HG03520 (cell line): ENCODE results near the gene ADGRF5.

Source experiments
- ATAC-seq: cut with Tn5 transposase; IDR thresholded peaks from one replicate; pipeline ENCODE4 v1.9.1; 2021; ENCODE audit warnings: mild to moderate bottlenecking, moderate library complexity; ENCODE audit not compliant: unreplicated experiment

ADGRF5 gene

DNA sequence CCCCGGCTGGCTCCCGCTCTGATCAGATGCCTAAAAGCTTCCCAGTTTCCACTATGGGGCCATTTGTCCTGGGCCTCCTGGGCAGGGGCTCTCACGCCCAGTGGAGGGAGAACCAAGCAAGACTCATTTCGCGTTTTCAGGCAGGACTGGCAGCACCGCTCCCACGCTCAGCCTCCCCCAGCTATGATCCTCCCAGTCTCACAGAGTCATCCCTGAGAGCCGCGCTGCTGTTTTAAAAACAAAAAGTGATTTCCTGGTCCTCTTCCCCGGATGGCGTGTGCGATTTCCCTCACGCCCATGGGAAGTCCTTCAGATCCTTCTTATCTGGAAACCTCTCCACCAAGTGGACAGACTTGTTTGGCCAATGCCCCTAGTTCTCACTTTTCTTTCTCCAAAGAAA is at the start of gene ADGRF5:
Gene ADGRF5 (minus strand): TSS at position 208 of the 400 bp plus-strand sequence. CDS start 15,176 bp downstream, outside the sequence.
- ATAC-seq: no peak

DNA sequence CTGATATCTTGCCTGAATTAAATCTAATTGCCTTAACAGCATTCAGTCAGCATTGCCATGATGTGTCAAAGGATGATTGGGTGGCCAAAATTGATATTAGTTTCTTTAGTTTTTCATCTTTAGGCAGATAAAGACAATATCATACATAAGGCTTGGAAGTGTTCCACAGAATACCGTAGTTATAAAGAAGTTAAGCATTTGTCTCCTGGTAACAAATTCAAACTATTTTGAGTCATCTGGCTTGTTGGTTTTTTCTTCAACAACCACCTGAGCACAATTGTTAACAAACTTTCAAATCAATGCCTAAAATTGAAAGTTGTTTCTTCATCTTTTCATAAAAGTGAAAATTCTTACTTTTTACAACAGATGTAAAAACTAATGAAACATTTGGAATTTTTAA is 47.5 kb upstream of the ADGRF5 start:
- no peak for ATAC-seq

DNA sequence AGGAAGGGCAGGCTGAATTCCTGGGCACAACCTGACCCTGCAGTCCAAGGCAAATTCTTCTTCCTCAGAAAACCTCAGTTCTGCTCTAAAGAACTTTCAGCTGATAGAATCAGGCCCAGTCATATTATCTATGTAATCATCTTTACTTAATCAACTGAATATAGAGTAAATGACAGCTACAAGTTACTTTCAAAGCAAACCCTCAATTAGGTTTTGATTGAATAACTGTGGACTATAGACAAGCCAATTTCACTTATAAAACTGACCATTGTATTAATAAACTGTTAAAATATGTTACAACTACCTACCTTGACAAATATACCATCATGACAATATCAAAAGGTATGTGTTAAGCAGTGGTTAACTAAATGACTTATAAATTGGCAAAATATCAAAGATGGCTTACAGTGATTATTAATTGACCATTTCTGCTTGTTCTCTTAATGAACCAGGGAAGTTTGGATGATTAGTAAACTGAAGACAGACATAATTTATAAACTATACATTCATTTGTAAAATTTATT is 46.1 kb upstream of the ADGRF5 start:
- ATAC-seq: no peak

- ATAC-seq: no peak
Observed at GRCh38 chr6:46964716-46965519, 43.2 kb upstream of the ADGRF5 start.

DNA sequence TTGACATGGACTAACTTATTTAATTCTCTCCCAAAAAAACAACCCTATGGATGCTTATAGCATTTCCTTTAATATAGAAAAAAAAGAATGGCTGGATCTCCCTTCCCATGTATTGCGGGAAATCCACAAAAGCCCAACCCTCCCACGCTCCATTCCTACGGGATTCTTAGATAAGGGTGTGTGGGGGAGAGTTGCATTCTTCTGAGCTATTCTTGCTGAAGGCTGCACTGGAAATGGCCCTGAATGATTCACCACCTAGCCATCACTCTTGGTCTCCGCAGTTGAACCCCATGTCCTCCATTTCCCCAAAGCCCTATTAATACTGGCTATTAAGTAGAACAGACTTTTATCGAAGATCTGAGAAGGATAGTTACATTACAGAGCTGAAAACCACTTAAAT is 41.9 kb upstream of the ADGRF5 start:
- ATAC-seq: no peak

GRCh38 chr6:46963039-46963438 is 41.3 kb upstream of the ADGRF5 start:
- ATAC-seq: no peak

- ATAC-seq: no peak
Observed at GRCh38 chr6:46961711-46962110, 40.0 kb upstream of the ADGRF5 start.

GRCh38 chr6:46961232-46961631 is 39.5 kb upstream of the ADGRF5 start:
- ATAC-seq: no peak

GRCh38 chr6:46959419-46959818 is 37.7 kb upstream of the ADGRF5 start:
- no peak for ATAC-seq

DNA sequence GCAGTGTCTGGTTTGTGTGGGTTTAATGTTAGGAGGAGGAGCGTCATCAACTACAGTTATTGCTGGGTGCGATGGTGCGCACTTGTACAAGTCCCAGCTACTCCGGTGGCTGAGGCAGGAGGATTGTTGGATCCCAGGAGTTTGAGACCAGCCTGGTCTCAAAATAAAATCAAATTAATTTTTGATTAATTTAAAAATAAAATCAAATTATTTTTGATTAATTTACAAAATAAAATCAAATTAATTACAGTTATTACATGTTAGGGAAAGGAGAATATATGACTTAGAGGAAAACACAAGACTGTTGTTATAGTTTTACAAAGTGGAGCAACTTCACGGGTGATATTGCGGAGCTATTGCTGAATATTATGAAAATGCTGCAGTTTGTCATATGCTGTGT is 34.7 kb upstream of the ADGRF5 start:
- ATAC-seq: no peak

DNA sequence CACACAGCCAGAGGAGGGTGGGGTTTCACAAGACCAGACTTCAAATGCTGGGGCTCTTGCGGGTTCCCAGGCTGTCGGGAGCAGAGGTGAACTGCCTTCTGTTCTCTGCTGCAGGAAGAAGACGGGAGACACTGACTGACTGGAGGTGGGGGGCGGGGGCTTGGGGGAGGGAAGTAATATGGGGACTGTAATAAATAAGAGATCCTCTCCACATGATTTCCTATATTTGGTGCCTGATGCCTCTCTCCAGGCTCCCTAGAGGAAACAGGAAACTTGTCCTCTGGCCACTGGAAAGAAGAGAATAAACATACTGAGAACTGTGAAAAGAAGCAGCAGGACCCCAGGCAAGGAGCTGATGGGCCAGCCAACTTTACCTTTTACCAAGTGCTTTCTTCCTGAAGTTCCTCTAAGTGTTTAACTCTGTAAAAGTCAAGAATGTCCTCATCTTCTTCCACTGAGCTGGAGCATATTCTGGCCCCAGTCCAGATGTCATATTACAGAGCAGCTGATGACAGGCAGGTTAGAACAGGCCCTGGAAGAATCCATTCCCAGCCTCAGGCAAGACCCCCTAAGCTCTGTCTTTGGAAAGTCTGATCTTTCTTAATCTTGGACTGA is 33.2 kb upstream of the ADGRF5 start:
- ATAC-seq: no peak

- no peak for ATAC-seq
Observed at GRCh38 chr6:46953921-46954320, 32.2 kb upstream of the ADGRF5 start.

GRCh38 chr6:46949632-46950280 is 28.0 kb upstream of the ADGRF5 start:
- no peak for ATAC-seq

DNA sequence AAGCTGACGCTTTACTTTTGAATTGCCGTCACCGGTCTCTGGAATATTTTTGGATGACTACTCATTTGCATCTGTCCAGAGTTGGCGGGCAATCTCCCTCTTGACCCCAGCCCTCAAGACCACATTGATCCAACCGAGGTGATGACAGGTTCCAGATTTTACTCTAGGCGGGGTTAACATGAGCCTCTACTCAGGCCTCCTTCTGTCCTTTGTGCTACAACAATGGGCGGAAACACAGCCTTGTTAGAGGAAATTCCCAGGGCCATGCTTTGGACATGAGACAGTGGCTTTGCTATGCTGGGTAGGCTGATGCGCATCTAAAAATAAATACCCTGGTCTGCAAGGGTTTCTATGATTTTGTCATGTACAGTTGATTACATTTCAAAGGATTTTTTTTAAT is 27.0 kb upstream of the ADGRF5 start:
- ATAC-seq: no peak

DNA sequence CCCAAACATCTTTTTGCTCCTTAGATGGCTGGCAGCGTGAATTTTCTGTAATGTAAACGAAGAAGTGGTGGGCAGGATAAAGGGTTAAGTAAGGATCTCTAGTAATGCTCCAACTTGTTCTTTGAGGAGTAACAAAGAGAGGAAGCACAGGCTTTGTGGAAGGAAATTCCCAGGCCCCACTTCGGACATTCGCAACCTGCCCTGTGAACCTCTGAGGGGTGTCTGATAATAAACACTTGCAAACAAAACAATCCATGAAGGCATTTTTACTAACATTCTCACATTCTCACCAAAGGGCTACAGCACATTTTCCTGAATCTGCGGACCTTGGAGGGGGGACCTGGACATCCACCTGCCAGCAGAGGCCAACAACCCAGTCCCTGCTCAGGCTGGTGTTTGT is 25.8 kb upstream of the ADGRF5 start:
- ATAC-seq: no peak

- no peak for ATAC-seq
Observed at GRCh38 chr6:46940433-46941226, 18.9 kb upstream of the ADGRF5 start.

GRCh38 chr6:46937642-46938041 is 15.9 kb upstream of the ADGRF5 start:
- ATAC-seq: no peak

DNA sequence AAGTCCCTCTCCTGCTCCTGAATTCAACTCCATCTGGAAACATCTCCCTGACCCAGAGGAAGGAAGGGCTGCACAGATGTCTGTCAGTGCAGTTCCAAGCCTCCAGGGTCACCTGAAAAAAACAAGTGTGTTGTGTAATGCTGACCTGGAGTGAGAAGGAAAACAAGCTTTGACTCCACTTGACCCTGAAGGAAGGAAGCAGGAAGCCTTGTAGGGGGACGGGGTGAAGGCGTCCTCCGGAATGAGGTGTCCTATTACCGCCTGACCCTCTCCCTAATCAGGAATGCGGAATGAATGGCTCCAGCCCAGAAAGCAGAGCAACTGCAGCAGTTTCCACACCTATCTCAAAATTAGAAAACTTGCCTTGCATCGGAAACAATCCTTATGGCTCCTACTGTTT is 13.9 kb upstream of the ADGRF5 start:
- no peak for ATAC-seq

DNA sequence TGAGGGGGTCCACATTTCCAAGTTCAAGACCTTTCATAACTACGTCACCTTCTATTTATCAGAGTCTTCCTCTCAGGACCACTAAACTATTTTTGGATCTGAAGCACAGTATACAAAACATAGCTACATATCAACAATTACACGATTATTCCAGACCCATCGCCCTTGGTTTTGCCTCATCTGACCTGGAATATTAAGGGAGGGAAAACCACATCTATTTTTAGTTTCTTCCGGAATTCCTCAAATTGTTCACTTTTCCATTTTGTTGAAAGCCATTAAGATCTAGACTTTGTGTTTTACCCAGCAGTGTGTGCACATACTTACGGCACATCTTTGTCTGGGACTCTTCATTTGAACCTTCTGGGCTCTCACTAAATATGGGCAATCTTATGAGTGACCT is 12.0 kb upstream of the ADGRF5 start:
- no peak for ATAC-seq

GRCh38 chr6:46932526-46933319 is 11.0 kb upstream of the ADGRF5 start:
- no peak for ATAC-seq
